B cell (primary cell): ENCODE measurements around the gene LAMA4. TPM values are rescaled to one million over a fixed set of nuclear protein-coding genes. Genes with fewer than 3 reads are reported as not detected.

Source experiments
- ATAC-seq: fragments of 200-7000 bp; cut with Tn5 transposase; one replicate; pipeline ENCODE4 v1.10.0; 2021; ENCODE audit warnings: low read depth, mild to moderate bottlenecking, moderate number of reproducible peaks, moderate library complexity
- CTCF ChIA-PET: fragments of 350-600 bp; sonication (Branson Sonifier 250); formaldehyde crosslinking; loops from one replicate; lab custom pipeline; 2021; ENCODE audit warnings: antibody characterized with exemption, inconsistent platforms; lab: Charles Lee
- POLR2A ChIA-PET: fragments of 350-600 bp; sonication (Branson Sonifier 250); formaldehyde crosslinking; loops from one replicate; lab custom pipeline; 2021; ENCODE audit warnings: antibody characterized with exemption; lab: Charles Lee
- DNase-seq: peaks from one replicate; pipeline ENCODE4 v3.0.0; 2013
- H2AFZ ChIP-seq: 2 replicates; pipeline ENCODE4 v1.6.1; 2012; ENCODE audit warnings: mild to moderate bottlenecking, low read depth, low read length; ENCODE audit not compliant: insufficient read depth, poor library complexity, severe bottlenecking
- H3K27ac ChIP-seq, 2 donors: 1 replicate in 1 of 2; 2 replicates in 1 of 2; pipeline ENCODE4 v1.5.1; 2012 to 2013; ENCODE audit warnings: low read length in 2 of 2, mild to moderate bottlenecking in 2 of 2, moderate library complexity in 1 of 2
- H3K27me3 ChIP-seq, 4 experiments: fragments of 200-600 bp in 1 of 4; sonication (generic) in 1 of 4; replicated peaks in 1 of 4; 1 replicate in 2 of 4; 2 replicates in 2 of 4; pipeline versions ENCODE4 v1.6.1 to v1.7.0; 2013 to 2016; ENCODE audit warnings: low read length in 3 of 4, mild to moderate bottlenecking in 2 of 4, mixed read lengths in 1 of 4, moderate library complexity in 1 of 4; ENCODE audit not compliant: insufficient read depth in 4 of 4, control insufficient read depth in 3 of 4; ENCODE audit errors: control extremely low read depth in 1 of 4
- H3K36me3 ChIP-seq, 2 experiments: replicated peaks in 1 of 2; 1 replicate in 1 of 2; 2 replicates in 1 of 2; pipeline versions ENCODE4 v1.6.1 to v1.7.1; 2013; ENCODE audit warnings: low read length in 1 of 2; ENCODE audit not compliant: insufficient read depth in 2 of 2, control insufficient read depth in 1 of 2; ENCODE audit errors: control extremely low read depth in 1 of 2, extremely low read depth in 1 of 2
- H3K4me1 ChIP-seq, 2 donors: fragments of 200-600 bp in 1 of 2; sonication (generic) in 1 of 2; 1 replicate in 1 of 2; 2 replicates in 1 of 2; pipeline versions ENCODE4 v1.5.1 to v1.6.1; 2013 to 2017; ENCODE audit warnings: low read length in 2 of 2; ENCODE audit not compliant: control insufficient read depth in 2 of 2, insufficient read depth in 2 of 2
- H3K4me2 ChIP-seq: replicated peaks from 2 replicates; pipeline ENCODE3; 2012; ENCODE audit warnings: mild to moderate bottlenecking, low read depth, low read length; ENCODE audit not compliant: poor library complexity, severe bottlenecking
- H3K4me3 ChIP-seq, 5 experiments: fragments of 200-600 bp in 1 of 5; sonication (generic) in 1 of 5; 1 replicate in 3 of 5; 2 replicates in 2 of 5; pipeline versions ENCODE4 v1.5.1 to v1.7.0; 2011 to 2016; ENCODE audit warnings: low read length in 4 of 5, mild to moderate bottlenecking in 4 of 5, low read depth in 2 of 5, control low read depth in 1 of 5, moderate library complexity in 1 of 5; ENCODE audit not compliant: insufficient read depth in 1 of 5; ENCODE audit errors: control extremely low read depth in 1 of 5, extremely low read depth in 1 of 5
- H3K79me2 ChIP-seq: fragments of 200-600 bp; sonication (generic); one replicate; pipeline ENCODE4 v1.6.0; 2016; ENCODE audit warnings: low read length; ENCODE audit not compliant: control insufficient read depth, insufficient read depth
- H3K9ac ChIP-seq: fragments of 200-600 bp; sonication (generic); 2 replicates; pipeline ENCODE4 v1.6.1; 2017; ENCODE audit warnings: mild to moderate bottlenecking, low read length, moderate library complexity
- H3K9me3 ChIP-seq, 3 donors: one replicate each; pipeline versions ENCODE4 v1.6.1 to v1.7.1; 2013; ENCODE audit warnings: low read length in 2 of 3; ENCODE audit not compliant: control insufficient read depth in 2 of 3, insufficient read depth in 1 of 3; ENCODE audit errors: control extremely low read depth in 1 of 3
- H4K20me1 ChIP-seq: 2 replicates; pipeline ENCODE4 v1.6.0; 2012; ENCODE audit warnings: mild to moderate bottlenecking, low read length; ENCODE audit not compliant: insufficient read depth, control insufficient read depth, poor library complexity, severe bottlenecking
- H3K27ac Mint-ChIP-seq: one replicate; pipeline ENCODE4 v1.8.0; 2021; ENCODE audit warnings: mixed read lengths
- H3K27me3 Mint-ChIP-seq: one replicate; pipeline ENCODE4 v1.8.0; 2021; ENCODE audit warnings: mixed read lengths
- H3K4me1 Mint-ChIP-seq: one replicate; pipeline ENCODE4 v1.8.0; 2021; ENCODE audit warnings: mixed read lengths
- H3K4me3 Mint-ChIP-seq: one replicate; pipeline ENCODE4 v1.8.0; 2021; ENCODE audit warnings: mixed read lengths
- H3K9me3 Mint-ChIP-seq: one replicate; pipeline ENCODE4 v1.8.0; 2022; ENCODE audit warnings: mixed read lengths; ENCODE audit not compliant: insufficient read depth
- CTCF ChIP-seq: fragments of 200-600 bp; IDR thresholded peaks from one replicate; pipeline ENCODE4 v1.8.0; 2022; ENCODE audit warnings: antibody characterized with exemption, mild to moderate bottlenecking
- EZH2 ChIP-seq: IDR thresholded peaks from 2 replicates; pipeline ENCODE4 v1.6.1; 2012; ENCODE audit warnings: borderline replicate concordance, low read depth, mild to moderate bottlenecking, moderate library complexity, low read length; ENCODE audit not compliant: insufficient read depth, poor library complexity, severe bottlenecking
- WGBS: methylation state at CpG from one replicate; pipeline ENCODE4 v1.1.5; 2013; ENCODE audit warnings: missing lambda C conversion rate; ENCODE audit not compliant: insufficient coverage; 5-methylcytosine and 5-hydroxymethylcytosine counted together
- intact Hi-C: fragments of 100-400 bp; cut with micrococcal nuclease; formaldehyde crosslinking; loops from one replicate; pipeline ENCODE4 v1.10.0; 2022
- polyA plus RNA-seq: library from polyadenylated mRNA; depleted of rRNA; stranded (reverse); fragments of >200 nt; gene quantifications from 2 replicates; pipeline ENCODE4 v1.2.3, GENCODE V29; 2012
- total RNA-seq, 2 donors: library from RNA; stranded (reverse); fragments of 120-200 nt in 1 of 2; gene quantifications; 1 replicate in 1 of 2; 2 replicates in 1 of 2; pipeline versions ENCODE4 v1.2.3 to v1.2.4, GENCODE V29; 2013 to 2022

Gene LAMA4
- total and polyA plus RNA-seq, 2 donors (not counting 1 experiment from before 2014, with no cell fraction given) = not detected

GRCh38 chr6:112210852-112211251 lies 43.5 kb downstream of the LAMA4 start:
- WGBS = no CpG with 5 or more reads among the region's 2 CpGs
- CTCF ChIA-PET = interaction anchor here (0.5 kb wide), 1 partner anchor 107 kb away, joined by 4 read pairs; no protein-coding TSS in a partner anchor
- H2AFZ ChIP-seq = no peak overlapping the region
- H3K4me2 ChIP-seq = no peak overlapping the region
- H3K9ac ChIP-seq = no peak overlapping the region
- H4K20me1 ChIP-seq = no peaks in the 10 kb centered on the region
- no peaks in the 10 kb centered on the region for H3K4me1 ChIP-seq
- no peaks in the 10 kb centered on the region for H3K9me3 Mint-ChIP-seq
- ATAC-seq (no peak), DNase-seq (no peak)
- TF ChIP-seq EZH2 (no peak), CTCF (no peak)
- no peak overlapping the region for H3K4me3 ChIP-seq
- intact Hi-C loops = no loop called here
- peaks cover 25% of the 10 kb centered on the region for H3K27me3 Mint-ChIP-seq
- H3K4me3 Mint-ChIP-seq = no peak overlapping the region
- POLR2A ChIA-PET = no interaction called here
- no peaks in the 10 kb centered on the region for H3K79me2 ChIP-seq
- H3K4me1 Mint-ChIP-seq = no peaks in the 10 kb centered on the region
- H3K27ac Mint-ChIP-seq = no peak overlapping the region
- no peak overlapping the region for H3K27ac ChIP-seq
- H3K9me3 ChIP-seq = no peaks in the 10 kb centered on the region
- H3K36me3 ChIP-seq = no peaks in the 10 kb centered on the region
- peaks cover 0 to 5% (median 0%) of the 10 kb centered on the region in 4 experiments for H3K27me3 ChIP-seq

GRCh38 chr6:112209131-112209530 lies 45.2 kb downstream of the LAMA4 start:
- DNase-seq = no peak
- peaks cover 35% of the 10 kb centered on the region for H3K27me3 Mint-ChIP-seq
- Histone ChIP-seq H2AFZ (no peak overlapping the region), H3K27ac (no peak overlapping the region), H4K20me1 (no peaks in the 10 kb centered on the region), H3K36me3 (no peaks in the 10 kb centered on the region), H3K9ac (no peak overlapping the region), H3K4me1 (peaks cover 0 to 6% of the 10 kb centered on the region in 2 donors), H3K4me3 (no peak overlapping the region), H3K79me2 (no peaks in the 10 kb centered on the region), H3K9me3 (no peaks in the 10 kb centered on the region), H3K27me3 (peaks cover 0 to 7% (median 0%) of the 10 kb centered on the region in 4 experiments), H3K4me2 (no peak overlapping the region)
- TF ChIP-seq CTCF (no peak), EZH2 (no peak)
- intact Hi-C loops = no loop called here
- H3K4me3 Mint-ChIP-seq = no peak overlapping the region
- ChIA-PET POLR2A (no interaction called here), CTCF (no interaction called here)
- WGBS = 89% methylated on average over 2 of the region's 2 CpGs
- no peak for ATAC-seq
- no peak overlapping the region for H3K27ac Mint-ChIP-seq
- no peaks in the 10 kb centered on the region for H3K9me3 Mint-ChIP-seq
- H3K4me1 Mint-ChIP-seq = peaks cover 6% of the 10 kb centered on the region
